Stromal cell of bone marrow (primary cell): ENCODE results near the gene SLC5A1.

Source experiments
- DNase-seq: peaks from one replicate; pipeline ENCODE4 v3.0.0-alpha.2; 2012; ENCODE audit warnings: low read depth

Gene SLC5A1

GRCh38 chr22:32050678-32051515 is 7.8 kb downstream of the SLC5A1 start:
- peak; percentile 85 for DNase-seq

DNA sequence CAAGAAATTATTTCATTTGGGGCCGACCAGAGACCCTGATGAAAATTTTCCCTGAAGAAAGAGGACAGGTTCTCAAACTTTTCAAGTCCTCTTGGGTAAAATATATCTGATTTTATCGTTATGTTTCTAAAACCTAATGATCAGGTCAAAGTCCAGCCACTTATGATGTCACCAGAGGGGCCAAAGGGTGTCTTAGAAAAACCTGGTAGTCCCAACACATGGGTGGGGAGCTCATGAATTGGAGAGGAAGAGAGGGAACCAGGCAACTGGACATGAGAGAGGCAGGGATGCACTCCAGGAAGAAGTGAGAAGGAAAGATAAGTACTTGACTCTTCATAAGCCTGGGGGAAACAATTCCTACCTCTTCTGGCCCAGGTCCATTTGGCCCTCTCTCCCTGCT is 9.2 kb downstream of the SLC5A1 start:
- DNase-seq, result no peak

- no peak for DNase-seq
These were observed 10.1 kb downstream of the SLC5A1 start for GRCh38 chr22:32052936-32053791.

DNA sequence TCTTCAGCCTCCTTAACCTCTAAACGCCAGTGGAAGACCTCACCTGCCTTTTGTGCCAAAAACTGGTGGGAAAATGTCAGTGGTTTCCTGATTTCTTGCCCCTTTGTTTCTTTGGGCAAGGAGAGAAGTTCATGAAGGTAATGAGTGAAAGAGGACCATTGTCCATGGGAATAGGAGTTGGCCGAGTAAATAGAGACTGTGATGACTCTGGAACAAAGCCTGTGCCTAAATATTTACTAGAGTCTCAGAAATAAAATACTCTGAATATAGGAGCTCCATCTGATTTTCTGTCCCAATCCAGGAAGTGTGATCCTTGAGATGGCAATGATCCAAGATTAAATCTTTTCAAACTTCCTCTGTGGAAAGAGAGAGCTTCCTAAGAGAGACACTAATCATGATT is 12.0 kb downstream of the SLC5A1 start:
- no peak for DNase-seq

GRCh38 chr22:32058656-32059260 is 15.7 kb downstream of the SLC5A1 start:
- no peak for DNase-seq

- no peak for DNase-seq
These were observed 16.4 kb downstream of the SLC5A1 start for GRCh38 chr22:32059426-32059825.

GRCh38 chr22:32063701-32064100 is 20.6 kb downstream of the SLC5A1 start:
- no peak for DNase-seq

- no peak for DNase-seq
These were observed 23.8 kb downstream of the SLC5A1 start for GRCh38 chr22:32066820-32067219.

GRCh38 chr22:32067613-32068012 is 24.6 kb downstream of the SLC5A1 start:
- no peak for DNase-seq

GRCh38 chr22:32069579-32070372 is 26.7 kb downstream of the SLC5A1 start:
- no peak for DNase-seq

DNA sequence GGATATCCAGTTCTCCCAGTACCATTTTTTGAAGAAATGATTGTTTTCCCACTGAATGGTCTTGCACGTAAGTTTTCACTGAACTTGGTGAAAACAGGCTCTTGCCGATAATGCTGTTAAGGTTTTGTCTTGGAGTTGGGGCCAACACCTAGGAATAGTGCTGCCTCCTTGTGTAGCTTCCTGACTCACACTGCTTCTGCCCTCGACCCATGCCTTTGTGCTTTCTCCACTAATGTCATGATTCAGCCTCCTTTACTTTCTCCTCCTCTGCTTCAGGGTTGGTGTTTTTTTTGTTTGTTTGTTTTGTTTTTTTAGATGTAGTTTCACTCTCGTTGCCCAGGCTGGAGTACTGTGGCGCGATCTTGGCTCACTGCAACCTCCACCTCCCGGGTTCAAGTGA is 30.2 kb downstream of the SLC5A1 start:
- no peak for DNase-seq

- DNase-seq, result no peak
These were observed 30.8 kb downstream of the SLC5A1 start for GRCh38 chr22:32073823-32074380.

GRCh38 chr22:32075997-32076760 is 33.1 kb downstream of the SLC5A1 start:
- no peak for DNase-seq

DNA sequence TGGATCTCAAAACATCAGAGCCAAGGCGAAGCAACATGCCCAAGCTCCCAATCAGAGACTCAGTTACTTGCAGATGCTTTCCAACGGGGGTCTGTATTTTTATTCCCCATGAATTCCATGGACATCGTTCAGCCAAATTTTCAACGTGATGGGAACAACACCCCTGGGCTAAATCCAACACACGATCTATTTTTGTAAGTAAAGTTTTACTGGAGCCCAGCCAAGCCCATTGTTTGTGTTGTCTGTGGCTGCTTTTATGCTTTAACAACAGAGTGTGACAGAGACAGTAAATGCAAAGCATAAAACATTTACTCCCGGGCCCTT is 33.7 kb downstream of the SLC5A1 start:
- DNase-seq, result no peak

- no peak for DNase-seq
These were observed 34.1 kb downstream of the SLC5A1 start for GRCh38 chr22:32077151-32077550.

GRCh38 chr22:32079130-32080089 is 36.3 kb downstream of the SLC5A1 start:
- no peak for DNase-seq

DNA sequence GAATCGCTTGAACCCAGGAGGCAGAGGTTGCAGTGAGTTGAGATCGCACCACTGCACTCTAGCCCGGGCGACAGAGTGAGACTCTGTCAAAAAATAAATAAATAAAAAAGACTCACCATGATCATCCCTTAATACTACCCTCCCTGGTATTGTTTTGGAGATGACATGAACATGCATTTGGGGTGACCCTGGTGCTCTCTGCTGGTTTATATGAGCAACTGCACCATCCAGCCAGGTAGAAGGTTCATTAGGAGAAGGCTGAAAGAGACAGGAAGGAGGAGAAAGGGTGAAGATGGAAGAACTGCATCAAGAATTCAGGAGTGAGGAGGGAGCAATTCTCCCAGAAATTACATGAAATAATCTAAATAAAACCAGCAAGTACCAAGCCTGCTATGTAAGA is 37.8 kb downstream of the SLC5A1 start:
- DNase-seq, result no peak

GRCh38 chr22:32082331-32082730 is 39.3 kb downstream of the SLC5A1 start:
- DNase-seq, result no peak

DNA sequence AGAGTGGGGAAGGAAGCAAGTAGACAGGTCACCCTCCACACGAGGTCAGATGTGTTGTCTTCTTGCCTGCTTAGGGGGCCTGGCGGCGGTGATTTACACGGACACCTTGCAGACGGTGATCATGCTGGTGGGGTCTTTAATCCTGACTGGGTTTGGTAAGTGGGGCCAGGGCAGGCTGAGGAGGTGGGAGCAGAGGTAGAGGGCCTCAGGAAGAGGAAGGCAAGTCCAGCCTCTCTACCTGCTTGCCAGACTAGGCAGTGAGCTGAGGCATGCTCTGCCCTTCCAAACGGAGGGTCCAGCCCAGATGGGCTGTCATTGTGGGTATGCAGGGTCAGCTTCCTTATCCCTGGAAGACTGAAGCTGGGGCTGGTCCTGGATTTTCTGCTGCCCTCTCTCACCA is 39.9 kb downstream of the SLC5A1 start:
- no peak for DNase-seq

GRCh38 chr22:32083814-32084213 is 40.8 kb downstream of the SLC5A1 start:
- DNase-seq, result no peak
